Parathyroid adenoma (tissue), 2 donors: ENCODE data around the gene ADISSP.
A peak's percentile ranks its signal among the peaks of the same experiment; 100 is the strongest.

Experiments used
- H2AFZ ChIP-seq: fragments of 300-600 bp; sonication (generic); one replicate; pipeline ENCODE4 v1.7.0; 2017; ENCODE audit warnings: antibody characterized with exemption, mild to moderate bottlenecking
- H3K27ac ChIP-seq: fragments of 300-600 bp; sonication (generic); one replicate; pipeline ENCODE4 v1.7.0; 2017
- H3K27me3 ChIP-seq: fragments of 300-600 bp; sonication (generic); one replicate; pipeline ENCODE4 v1.7.0; 2017; ENCODE audit warnings: low read length; ENCODE audit not compliant: control insufficient read depth, insufficient read depth
- H3K36me3 ChIP-seq: fragments of 300-600 bp; sonication (generic); one replicate; pipeline ENCODE4 v1.7.0; 2017; ENCODE audit warnings: low read length; ENCODE audit not compliant: control insufficient read depth, insufficient read depth
- H3K4me1 ChIP-seq: fragments of 300-600 bp; sonication (generic); one replicate; pipeline ENCODE4 v1.7.0; 2017; ENCODE audit warnings: control low read depth
- H3K4me2 ChIP-seq: fragments of 300-600 bp; sonication (generic); one replicate; pipeline ENCODE4 v1.7.0; 2017; ENCODE audit warnings: low read length
- H3K4me3 ChIP-seq: fragments of 300-600 bp; sonication (generic); one replicate; pipeline ENCODE4 v1.7.0; 2017; ENCODE audit warnings: low read depth, low read length
- H3K79me2 ChIP-seq: fragments of 300-600 bp; sonication (generic); one replicate; pipeline ENCODE4 v1.7.0; 2017; ENCODE audit warnings: control low read depth
- H3K9ac ChIP-seq: fragments of 300-600 bp; sonication (generic); one replicate; pipeline ENCODE4 v1.7.0; 2017; ENCODE audit warnings: mild to moderate bottlenecking
- H3K9me3 ChIP-seq: fragments of 300-600 bp; sonication (generic); one replicate; pipeline ENCODE4 v1.7.0; 2017; ENCODE audit warnings: low read length; ENCODE audit not compliant: control insufficient read depth
- CTCF ChIP-seq: fragments of 300-600 bp; sonication (generic); IDR thresholded peaks from one replicate; pipeline ENCODE4 v1.7.0; 2017; ENCODE audit warnings: antibody characterized with exemption, mild to moderate bottlenecking
- donor health status: primary hyperparathyroidism.

ADISSP gene

GRCh38 chr20:3749689-3750531, 17.6 kb downstream of the ADISSP start:
- Histone ChIP-seq H3K9ac (no peak overlapping the region), H3K9me3 (no peaks in the 10 kb centered on the region), H3K27ac (no peak overlapping the region), H3K4me3 (no peak overlapping the region), H3K4me2 (no peak overlapping the region), H3K4me1 (peaks cover 7% of the 10 kb centered on the region), H3K27me3 (peaks cover 5% of the 10 kb centered on the region), H2AFZ (no peak overlapping the region), H3K36me3 (no peaks in the 10 kb centered on the region), H3K79me2 (no peaks in the 10 kb centered on the region)
- peak; percentile 50 for TF ChIP-seq CTCF

GRCh38 chr20:3749087-3749688, 18.4 kb downstream of the ADISSP start:
- no peak overlapping the region for H3K4me2 ChIP-seq
- no peaks in the 10 kb centered on the region for H3K36me3 ChIP-seq
- no peaks in the 10 kb centered on the region for H3K79me2 ChIP-seq
- H3K27me3 ChIP-seq: peaks cover 5% of the 10 kb centered on the region
- no peak overlapping the region for H3K9ac ChIP-seq
- no peak for TF ChIP-seq CTCF
- H3K4me3 ChIP-seq: no peak overlapping the region
- no peak overlapping the region for H2AFZ ChIP-seq
- H3K4me1 ChIP-seq: peaks cover 13% of the 10 kb centered on the region
- no peak overlapping the region for H3K27ac ChIP-seq
- no peaks in the 10 kb centered on the region for H3K9me3 ChIP-seq

- Histone ChIP-seq H2AFZ (no peak overlapping the region), H3K4me2 (no peak overlapping the region), H3K9ac (no peak overlapping the region), H3K27me3 (peaks cover 5% of the 10 kb centered on the region), H3K27ac (no peak overlapping the region), H3K4me3 (no peak overlapping the region), H3K4me1 (peaks cover 13% of the 10 kb centered on the region), H3K36me3 (no peaks in the 10 kb centered on the region), H3K9me3 (no peaks in the 10 kb centered on the region), H3K79me2 (no peaks in the 10 kb centered on the region)
- TF ChIP-seq CTCF: no peak
Measured at GRCh38 chr20:3748073-3748472, 19.5 kb downstream of the ADISSP start.

- Histone ChIP-seq H3K9me3 (no peaks in the 10 kb centered on the region), H3K36me3 (no peaks in the 10 kb centered on the region), H2AFZ (no peak overlapping the region), H3K4me2 (no peak overlapping the region), H3K4me3 (no peak overlapping the region), H3K27ac (no peak overlapping the region), H3K79me2 (no peaks in the 10 kb centered on the region), H3K27me3 (peaks cover 5% of the 10 kb centered on the region), H3K4me1 (peaks cover 13% of the 10 kb centered on the region), H3K9ac (no peak overlapping the region)
- TF ChIP-seq CTCF: no peak
Measured at GRCh38 chr20:3747471-3747870, 20.1 kb downstream of the ADISSP start.
